Measurements from ENCODE around the gene PLXNA4. TPM values are rescaled to one million over a fixed set of nuclear protein-coding genes. Genes with fewer than 3 reads are reported as not detected.

The PLXNA4 gene
- polyA plus RNA-seq, 1 donor = 2.6 TPM

- DNase-seq = no peak
These were observed 471.2 kb downstream of the PLXNA4 start for GRCh38 chr7:132105096-132105495.

GRCh38 chr7:132103718-132104117 lies 472.6 kb downstream of the PLXNA4 start:
- DNase-seq = no peak

GRCh38 chr7:132102942-132103341 lies 473.3 kb downstream of the PLXNA4 start:
- no peak for DNase-seq

GRCh38 chr7:132102391-132102790 lies 473.9 kb downstream of the PLXNA4 start:
- no peak for DNase-seq

- DNase-seq = no peak
These were observed 475.3 kb downstream of the PLXNA4 start for GRCh38 chr7:132100981-132101380.

GRCh38 chr7:132100483-132100882 lies 475.8 kb downstream of the PLXNA4 start:
- DNase-seq = no peak

- DNase-seq = no peak
These were observed 477.1 kb downstream of the PLXNA4 start for GRCh38 chr7:132099163-132099562.

GRCh38 chr7:132098327-132098726 lies 477.9 kb downstream of the PLXNA4 start:
- no peak for DNase-seq

GRCh38 chr7:132097550-132098134 lies 478.6 kb downstream of the PLXNA4 start:
- DNase-seq = no peak

- DNase-seq = no peak
These were observed 481.0 kb downstream of the PLXNA4 start for GRCh38 chr7:132095111-132095765.

GRCh38 chr7:132092106-132092505 lies 484.2 kb downstream of the PLXNA4 start:
- no peak for DNase-seq

- no peak for DNase-seq
These were observed 484.6 kb downstream of the PLXNA4 start for GRCh38 chr7:132091706-132092105.

- DNase-seq = no peak
These were observed 485.8 kb downstream of the PLXNA4 start for GRCh38 chr7:132090444-132090843.

GRCh38 chr7:132089356-132089755 lies 486.9 kb downstream of the PLXNA4 start:
- no peak for DNase-seq

GRCh38 chr7:132087421-132087820 lies 488.8 kb downstream of the PLXNA4 start:
- no peak for DNase-seq

GRCh38 chr7:132084776-132085388 lies 491.4 kb downstream of the PLXNA4 start:
- DNase-seq = no peak

GRCh38 chr7:132083537-132084123 lies 492.6 kb downstream of the PLXNA4 start:
- no peak for DNase-seq

- DNase-seq = no peak
These were observed 493.1 kb downstream of the PLXNA4 start for GRCh38 chr7:132083126-132083525.

- no peak for DNase-seq
These were observed 493.9 kb downstream of the PLXNA4 start for GRCh38 chr7:132082394-132082793.

GRCh38 chr7:132081686-132082085 lies 494.6 kb downstream of the PLXNA4 start:
- DNase-seq = no peak

- no peak for DNase-seq
These were observed 495.2 kb downstream of the PLXNA4 start for GRCh38 chr7:132080967-132081668.

GRCh38 chr7:132080467-132080866 lies 495.8 kb downstream of the PLXNA4 start:
- DNase-seq = no peak
